ENCODE measurements around the gene RAB3IL1. TPM values are rescaled to one million over a fixed set of nuclear protein-coding genes. Genes with fewer than 3 reads are reported as not detected.
A peak's percentile ranks its signal among the peaks of the same experiment; 100 is the strongest.

RAB3IL1 gene
- total and polyA plus RNA-seq, 9 of the 15 experiments (the other 6 are each of a cell fraction or from before 2014, with no cell fraction given) = 0.15 to 42.6 (median 15.5) TPM

DNA sequence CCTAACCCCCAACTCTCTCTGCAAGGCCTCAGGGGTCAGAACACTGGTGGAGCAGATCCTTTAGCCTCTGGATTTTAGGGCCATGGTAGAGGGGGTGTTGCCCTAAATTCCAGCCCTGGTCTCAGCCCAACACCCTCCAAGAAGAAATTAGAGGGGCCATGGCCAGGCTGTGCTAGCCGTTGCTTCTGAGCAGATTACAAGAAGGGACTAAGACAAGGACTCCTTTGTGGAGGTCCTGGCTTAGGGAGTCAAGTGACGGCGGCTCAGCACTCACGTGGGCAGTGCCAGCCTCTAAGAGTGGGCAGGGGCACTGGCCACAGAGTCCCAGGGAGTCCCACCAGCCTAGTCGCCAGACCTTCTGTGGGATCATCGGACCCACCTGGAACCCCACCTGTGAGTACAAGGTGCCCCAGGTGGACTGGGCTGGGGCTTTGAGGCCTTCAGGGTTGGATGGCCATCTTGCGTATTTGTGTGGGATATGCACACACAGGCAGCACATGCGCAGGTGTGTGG, 32.7 kb upstream of the RAB3IL1 start, which contains the start of gene BEST1 (continued):
- TF ChIP-seq CHD7 (IDR thresholded peaks at IDR 0.05; ENCODE audit: low read depth, low read length) (no peak), JUNB (CRISPR knock-in tag; conservative IDR thresholded peaks at IDR 0.05) (no peak), NFYB (IDR thresholded peaks at IDR 0.05; ENCODE audit: extremely low read depth, insufficient read length) (no peak), ZNF23 (CRISPR knock-in tag; IDR thresholded peaks at IDR 0.05) (no peak), NR2C2 (CRISPR knock-in tag; IDR thresholded peaks at IDR 0.05) (no peak), NR2C2 (tag; IDR thresholded peaks at IDR 0.05) (no peak; the same call in none of the 2 replicates), STAG1 (CRISPR knock-in tag; IDR thresholded peaks at IDR 0.05; ENCODE audit: borderline replicate concordance) (no peak), ZNF174 (CRISPR knock-in tag; IDR thresholded peaks at IDR 0.05) (no peak), MEIS2 (IDR thresholded peaks at IDR 0.05; ENCODE audit: partially characterized antibody) (no peak), CREM (IDR thresholded peaks at IDR 0.05; ENCODE audit: low read depth) (no peak), MTA3 (IDR thresholded peaks at IDR 0.05; ENCODE audit: borderline replicate concordance) (no peak), BRF1 (IDR thresholded peaks at IDR 0.05; ENCODE audit: borderline replicate concordance, extremely low read depth, insufficient read length) (no peak), FOXJ3 (CRISPR knock-in tag; IDR thresholded peaks at IDR 0.05) (no peak), BRCA1 (IDR thresholded peaks at IDR 0.05) (no peak), BRCA1 (CRISPR knock-in tag; IDR thresholded peaks at IDR 0.05) (no peak), JUN (IDR thresholded peaks at IDR 0.05; ENCODE audit: borderline replicate concordance, low read depth, low read length) (no peak), JUN (CRISPR knock-in tag; IDR thresholded peaks at IDR 0.05; ENCODE audit: borderline replicate concordance) (no peak)
- TF ChIP-seq, protein P1, sequence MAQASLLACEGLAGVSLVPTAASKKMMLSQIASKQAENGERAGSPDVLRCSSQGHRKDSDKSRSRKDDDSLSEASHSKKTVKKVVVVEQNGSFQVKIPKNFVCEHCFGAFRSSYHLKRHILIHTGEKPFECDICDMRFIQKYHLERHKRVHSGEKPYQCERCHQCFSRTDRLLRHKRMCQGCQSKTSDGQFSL (CRISPR knock-in tag; IDR thresholded peaks at IDR 0.05) = no peak
- TF ChIP-seq, protein P1 (tag; IDR thresholded peaks at IDR 0.05) = peak in 1 of 2 experiments; percentile 86; a peak in 2 of 4 replicates

Data from K562 (cell line).